ENCODE measurements around the gene PPP2R5A.

Gene PPP2R5A

DNA sequence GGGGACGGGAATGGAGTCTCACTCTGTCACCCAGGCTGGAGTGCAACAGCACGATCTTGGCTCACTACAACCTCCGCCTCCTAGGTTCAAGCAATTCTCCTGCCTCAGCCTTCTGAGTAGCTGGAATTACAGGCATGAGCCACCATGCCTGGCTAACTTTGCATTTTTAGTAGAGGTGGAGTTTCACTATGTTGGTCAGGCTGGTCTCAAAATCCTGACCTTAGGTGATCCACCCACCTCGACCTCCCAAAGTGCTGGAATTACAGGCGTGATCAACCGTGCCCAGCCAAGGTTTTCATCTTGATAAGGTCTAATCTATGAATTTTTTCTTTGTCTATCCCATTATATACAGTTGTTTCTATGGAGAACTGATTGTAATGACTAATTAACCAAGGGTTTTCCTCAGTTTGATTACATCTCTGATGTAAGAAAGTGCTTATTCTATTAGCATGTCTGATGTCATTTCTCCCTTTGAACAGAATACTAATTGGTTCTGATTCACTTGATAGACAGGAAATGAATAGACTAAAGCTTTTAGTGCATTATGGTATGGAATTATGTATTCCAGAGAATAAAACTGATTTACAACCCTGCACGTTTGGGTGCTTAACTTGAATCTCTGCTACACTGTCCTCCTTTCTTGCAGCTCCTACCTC, 117.6 kb downstream of the PPP2R5A start:
- H3K27me3 Mint-ChIP-seq = no peaks in the 10 kb centered on the region
- peaks cover 96% of the 10 kb centered on the region for H3K36me3 Mint-ChIP-seq (ENCODE audit: low read depth)
- peaks cover 52% of the 10 kb centered on the region for H3K4me1 Mint-ChIP-seq (ENCODE audit: low read depth)
- peak overlapping the region; percentile 43 for H3K27ac Mint-ChIP-seq
- H3K4me3 Mint-ChIP-seq = no peak overlapping the region
- intact Hi-C loops (cut with micrococcal nuclease) = loop anchor here (5.0 kb wide), 1 partner anchor 35 kb away; no protein-coding TSS in a partner anchor
- no peaks in the 10 kb centered on the region for H3K9me3 Mint-ChIP-seq

DNA sequence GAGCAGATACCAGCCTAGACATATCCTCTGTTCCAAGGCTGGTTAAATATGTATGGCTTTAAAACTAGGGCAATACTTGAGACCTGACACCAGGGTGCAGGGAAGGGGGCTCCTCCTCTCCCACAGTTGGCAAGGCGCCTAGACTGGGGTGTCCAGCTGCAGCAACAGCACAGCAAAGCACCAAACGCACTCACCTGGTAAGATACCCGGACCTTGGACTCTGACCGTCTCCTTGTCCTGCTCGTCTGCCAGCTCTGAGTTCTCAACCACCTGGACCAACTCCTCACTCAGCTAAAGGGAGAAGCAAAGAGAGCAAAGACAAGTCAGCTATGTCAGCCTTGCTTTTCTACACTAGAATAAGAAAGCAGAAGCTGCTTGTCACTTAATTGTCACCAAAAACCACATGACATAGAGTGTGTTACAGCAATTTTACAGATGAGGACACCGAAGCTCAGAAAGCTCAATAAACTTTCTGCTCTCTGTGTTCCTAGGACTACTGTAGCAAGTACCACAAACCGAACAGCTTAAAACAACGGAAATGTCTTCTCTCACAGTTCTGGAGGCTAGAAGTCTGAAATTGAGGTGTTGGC, 125.1 kb downstream of the PPP2R5A start:
- Mint-ChIP-seq H3K27me3 (no peaks in the 10 kb centered on the region), H3K4me3 (peak overlapping the region; percentile 56), H3K36me3 (ENCODE audit: low read depth) (peaks cover 90% of the 10 kb centered on the region), H3K9me3 (no peaks in the 10 kb centered on the region), H3K27ac (peak overlapping the region; percentile 49), H3K4me1 (ENCODE audit: low read depth) (peaks cover 64% of the 10 kb centered on the region)
- intact Hi-C loops (cut with micrococcal nuclease) = no loop called here
